H1 (cell line): ENCODE measurements around the gene SPTBN1. TPM values are rescaled to one million over a fixed set of nuclear protein-coding genes. Genes with fewer than 3 reads are reported as not detected.

Source experiments
- CTCF ChIA-PET: fragments of 300-600 bp; sonication (Branson Sonifier 250); formaldehyde crosslinking; loops from one replicate; lab custom pipeline; 2021; ENCODE audit not compliant: partially characterized antibody; lab: Charles Lee
- POLR2A ChIA-PET: fragments of 300-600 bp; sonication (Branson Sonifier 250); formaldehyde crosslinking; loops from one replicate; lab custom pipeline; 2021; ENCODE audit warnings: inconsistent platforms; ENCODE audit not compliant: partially characterized antibody; lab: Charles Lee
- DNase-seq, 2 experiments: peaks; one replicate each; pipeline versions ENCODE4 v3.0.0 to v3.0.0-alpha.2; 2010 to 2022; ENCODE audit warnings: low spot score in 2 of 2, low read depth in 1 of 2, mixed read lengths in 1 of 2
- FAIRE-seq: peaks from 2 replicates; lab custom pipeline; 2011; peaks lifted over from hg19 to GRCh38; lab: Jason Lieb, UNC
- H2AFZ ChIP-seq: 2 replicates; pipeline ENCODE4 v1.8.1; 2012; ENCODE audit warnings: low read length, inconsistent platforms
- H2AK5ac ChIP-seq: 2 replicates; pipeline ENCODE4 v1.6.1; 2013; ENCODE audit warnings: low read depth, low read length
- H2BK120ac ChIP-seq: replicated peaks from 2 replicates; pipeline ENCODE3; 2013; ENCODE audit warnings: low read depth, low read length, inconsistent platforms
- H2BK12ac ChIP-seq: 2 replicates; pipeline ENCODE4 v1.6.1; 2013; ENCODE audit warnings: low read depth, low read length
- H2BK15ac ChIP-seq: 2 replicates; pipeline ENCODE4 v1.6.1; 2013; ENCODE audit warnings: low read length
- H2BK20ac ChIP-seq: 2 replicates; pipeline ENCODE4 v1.6.1; 2013; ENCODE audit warnings: low read length
- H2BK5ac ChIP-seq: 2 replicates; pipeline ENCODE4 v1.6.1; 2013; ENCODE audit warnings: low read depth, low read length
- H3K14ac ChIP-seq: 2 replicates; pipeline ENCODE4 v1.6.1; 2013; ENCODE audit warnings: inconsistent platforms; ENCODE audit not compliant: insufficient read length
- H3K18ac ChIP-seq: 2 replicates; pipeline ENCODE4 v1.6.1; 2013; ENCODE audit warnings: low read length; ENCODE audit errors: extremely low read depth
- H3K23ac ChIP-seq: 2 replicates; pipeline ENCODE4 v1.6.1; 2013; ENCODE audit warnings: inconsistent platforms; ENCODE audit not compliant: insufficient read length
- H3K23me2 ChIP-seq: 2 replicates; pipeline ENCODE4 v1.6.1; 2013; ENCODE audit warnings: low read depth, low read length
- H3K27ac ChIP-seq: 2 replicates; pipeline ENCODE4 v1.6.1; 2011; ENCODE audit warnings: low read depth, low read length, inconsistent platforms
- H3K27me3 ChIP-seq, 4 experiments: replicated peaks in 1 of 4; 1 replicate in 1 of 4; 2 replicates in 3 of 4; pipeline versions ENCODE4 v1.6.1 to v1.8.1; 2011 to 2013; ENCODE audit warnings: low read length in 3 of 4, mild to moderate bottlenecking in 3 of 4, inconsistent platforms in 2 of 4, mixed read lengths in 2 of 4, moderate library complexity in 1 of 4; ENCODE audit not compliant: control insufficient read depth in 3 of 4, insufficient read depth in 3 of 4; ENCODE audit errors: extremely low read depth in 1 of 4
- H3K36me3 ChIP-seq, 4 experiments: 2 replicates each; pipeline versions ENCODE4 v1.6.1 to v1.8.1; 2011 to 2013; ENCODE audit warnings: mild to moderate bottlenecking in 4 of 4, low read length in 3 of 4, moderate library complexity in 2 of 4, control low read depth in 1 of 4, inconsistent platforms in 1 of 4; ENCODE audit not compliant: insufficient read depth in 4 of 4, control insufficient read depth in 2 of 4
- H3K4ac ChIP-seq: replicated peaks from 2 replicates; pipeline ENCODE3; 2013; ENCODE audit warnings: low read length, low read depth, mixed read lengths, inconsistent platforms; ENCODE audit not compliant: insufficient read length
- H3K4me1 ChIP-seq, 4 experiments: replicated peaks in 1 of 4; 1 replicate in 1 of 4; 2 replicates in 3 of 4; pipeline versions ENCODE4 v1.6.1 to v1.8.1; 2011 to 2013; ENCODE audit warnings: low read length in 3 of 4, inconsistent platforms in 2 of 4, mixed read lengths in 1 of 4; ENCODE audit not compliant: insufficient read depth in 4 of 4, control insufficient read depth in 3 of 4
- H3K4me2 ChIP-seq, 2 experiments: 2 replicates each; pipeline versions ENCODE4 v1.6.1 to v1.8.1; 2011 to 2013; ENCODE audit warnings: low read depth in 2 of 2, low read length in 2 of 2, control low read depth in 1 of 2, inconsistent platforms in 1 of 2, mild to moderate bottlenecking in 1 of 2; ENCODE audit not compliant: insufficient read depth in 1 of 2
- H3K4me3 ChIP-seq, 4 experiments: fragments of 200-600, 300-600 bp in 1 of 4; sonication (generic), shearing (Covaris generic), sonication (Bioruptor Twin) in 1 of 4; 2 replicates each; pipeline versions ENCODE4 v1.5.1 to v1.8.1; 2011 to 2016; ENCODE audit warnings: low read length in 4 of 4, low read depth in 3 of 4, control low read depth in 2 of 4, inconsistent platforms in 2 of 4, mild to moderate bottlenecking in 2 of 4, mixed read lengths in 1 of 4, moderate library complexity in 1 of 4; ENCODE audit not compliant: insufficient read depth in 2 of 4; ENCODE audit errors: extremely low read depth in 1 of 4
- H3K56ac ChIP-seq: replicated peaks from 2 replicates; pipeline ENCODE3; 2013; ENCODE audit warnings: low read depth, mild to moderate bottlenecking, mixed read lengths, low read length, inconsistent platforms; ENCODE audit not compliant: insufficient read length
- H3K79me1 ChIP-seq: 2 replicates; pipeline ENCODE4 v1.6.1; 2013; ENCODE audit warnings: low read depth, low read length, control low read depth
- H3K79me2 ChIP-seq, 2 experiments: 2 replicates each; pipeline versions ENCODE4 v1.6.1 to v1.8.1; 2012 to 2013; ENCODE audit warnings: low read length in 2 of 2, mild to moderate bottlenecking in 2 of 2, inconsistent platforms in 1 of 2; ENCODE audit not compliant: insufficient read depth in 2 of 2, control insufficient read depth in 1 of 2
- H3K9ac ChIP-seq, 4 experiments: replicated peaks in 1 of 4; 1 replicate in 1 of 4; 2 replicates in 3 of 4; pipeline versions ENCODE4 v1.6.1 to v1.8.1; 2011 to 2013; ENCODE audit warnings: low read depth in 3 of 4, low read length in 3 of 4, control low read depth in 2 of 4, mild to moderate bottlenecking in 2 of 4, moderate library complexity in 2 of 4, inconsistent platforms in 1 of 4; ENCODE audit errors: extremely low read depth in 1 of 4
- H3K9me3 ChIP-seq, 2 experiments: 2 replicates each; pipeline versions ENCODE4 v1.6.1 to v1.8.1; 2012 to 2013; ENCODE audit warnings: mild to moderate bottlenecking in 2 of 2, moderate library complexity in 2 of 2, control low read depth in 1 of 2, inconsistent platforms in 1 of 2, low read depth in 1 of 2, low read length in 1 of 2, mixed read lengths in 1 of 2; ENCODE audit not compliant: insufficient read depth in 2 of 2
- H4K20me1 ChIP-seq, 2 experiments: replicated peaks in 1 of 2; 2 replicates each; pipeline versions ENCODE3 to v1.8.1; 2011 to 2013; ENCODE audit warnings: inconsistent platforms in 2 of 2, low read length in 2 of 2, mild to moderate bottlenecking in 1 of 2; ENCODE audit not compliant: insufficient read depth in 2 of 2, control insufficient read depth in 1 of 2
- H4K5ac ChIP-seq: 2 replicates; pipeline ENCODE4 v1.6.1; 2013; ENCODE audit warnings: low read length, low read depth, mixed read lengths, inconsistent platforms; ENCODE audit not compliant: insufficient read length
- H4K8ac ChIP-seq: 2 replicates; pipeline ENCODE4 v1.8.0; 2013; ENCODE audit warnings: mild to moderate bottlenecking, moderate library complexity, low read length, inconsistent platforms; ENCODE audit not compliant: insufficient read depth; ENCODE audit errors: extremely low read depth
- H4K91ac ChIP-seq: replicated peaks from 2 replicates; pipeline ENCODE3; 2013; ENCODE audit warnings: low read length, mixed read lengths, inconsistent platforms; ENCODE audit not compliant: insufficient read length
- BRCA1 ChIP-seq: IDR thresholded peaks from 2 replicates; pipeline ENCODE4 v1.6.1; 2012; ENCODE audit warnings: low read depth, low read length, improper control_type of control experiment
- HDAC2 ChIP-seq, 2 experiments: fragments of 300-600 bp in 1 of 2; sonication (generic) in 1 of 2; IDR thresholded peaks; 2 replicates each; pipeline ENCODE4 v1.6.1; 2011 to 2012; ENCODE audit warnings: low read depth in 2 of 2, low read length in 2 of 2, mild to moderate bottlenecking in 2 of 2, moderate library complexity in 2 of 2, borderline replicate concordance in 1 of 2, inconsistent platforms in 1 of 2
- SP2 ChIP-seq: IDR thresholded peaks from 2 replicates; pipeline ENCODE4 v1.6.1; 2012; ENCODE audit warnings: mild to moderate bottlenecking, low read length, inconsistent platforms
- polyA plus RNA-seq, 7 experiments: library from polyadenylated mRNA; depleted of rRNA in 3 of 7; stranded (reverse) in 5 of 7; unstranded in 2 of 7; fragments of >200 nt in 5 of 7; fragments of 200-250 nt in 2 of 7; gene quantifications; 1 replicate in 5 of 7; 2 replicates in 1 of 7; 4 replicates in 1 of 7; pipeline versions ENCODE4 v1.2.1 to v1.2.3, GENCODE V29; 2011 to 2013; ENCODE audit warnings: missing spikeins in 2 of 7, mixed read lengths in 2 of 7
- total RNA-seq: library from RNA; stranded (reverse); fragmentation: NEBNext Ultra II Directional; extraction: Animal tissue kit (Norgen Biotek cat#: 25700); gene quantifications from 2 replicates; pipeline ENCODE4 v1.2.1, GENCODE V29; 2021

SPTBN1 gene
- total and polyA plus RNA-seq, 2 of the 8 experiments (the other 6 are each of a cell fraction or from before 2014, with no cell fraction given) = 31.8 to 180 TPM

GRCh38 chr2:54513363-54513715 is 57.2 kb downstream of the SPTBN1 start:
- no peak overlapping the region for H3K18ac ChIP-seq
- no peak for DNase-seq
- H3K4me3 ChIP-seq = no peak overlapping the region
- H3K14ac ChIP-seq = no peak overlapping the region
- TF ChIP-seq HDAC2 (IDR thresholded peaks at IDR 0.05; ENCODE audit: borderline replicate concordance in 1 of 2, low read depth in 2 of 2, low read length in 2 of 2) = no peak
- TF ChIP-seq BRCA1 = no peak
- TF ChIP-seq SP2 = no peak
- no peak overlapping the region for H4K5ac ChIP-seq
- ChIA-PET POLR2A (no interaction called here), CTCF (interaction anchor here (1.1 to 2.3 kb wide), 3 partner anchors 10 to 406 kb away, joined by 4 to 10 read pairs (median 4); no protein-coding TSS in a partner anchor)
- H3K9ac ChIP-seq = no peak overlapping the region
- no peak overlapping the region for H3K23ac ChIP-seq
- no peak overlapping the region for H2BK5ac ChIP-seq
- H2AFZ ChIP-seq = no peak overlapping the region
- H2BK12ac ChIP-seq = no peak overlapping the region
- no peak overlapping the region for H2BK120ac ChIP-seq
- no peaks in the 10 kb centered on the region for H3K27me3 ChIP-seq
- no peak overlapping the region for H4K8ac ChIP-seq
- no peak overlapping the region for H2BK20ac ChIP-seq
- H2BK15ac ChIP-seq = no peak overlapping the region
- no peaks in the 10 kb centered on the region for H4K20me1 ChIP-seq
- H3K56ac ChIP-seq = no peak overlapping the region
- H2AK5ac ChIP-seq = no peak overlapping the region
- H3K4ac ChIP-seq = no peak overlapping the region
- H3K9me3 ChIP-seq = no peaks in the 10 kb centered on the region
- H3K36me3 ChIP-seq = no peaks in the 10 kb centered on the region
- no peak overlapping the region for H3K27ac ChIP-seq
- FAIRE-seq = no peak
- no peaks in the 10 kb centered on the region for H3K23me2 ChIP-seq
- H3K79me2 ChIP-seq = peaks cover 0 to 2% of the 10 kb centered on the region in 2 experiments; a peak in 1 of 4 replicates
- H4K91ac ChIP-seq = no peak overlapping the region
- H3K79me1 ChIP-seq = no peaks in the 10 kb centered on the region; the same call in 1 of the 2 replicates
- peaks cover 0 to 9% (median 2%) of the 10 kb centered on the region in 4 experiments; a peak in 4 of 7 replicates for H3K4me1 ChIP-seq
- H3K4me2 ChIP-seq = no peak overlapping the region
